Measurements from ENCODE around the gene IVD.

DNA sequence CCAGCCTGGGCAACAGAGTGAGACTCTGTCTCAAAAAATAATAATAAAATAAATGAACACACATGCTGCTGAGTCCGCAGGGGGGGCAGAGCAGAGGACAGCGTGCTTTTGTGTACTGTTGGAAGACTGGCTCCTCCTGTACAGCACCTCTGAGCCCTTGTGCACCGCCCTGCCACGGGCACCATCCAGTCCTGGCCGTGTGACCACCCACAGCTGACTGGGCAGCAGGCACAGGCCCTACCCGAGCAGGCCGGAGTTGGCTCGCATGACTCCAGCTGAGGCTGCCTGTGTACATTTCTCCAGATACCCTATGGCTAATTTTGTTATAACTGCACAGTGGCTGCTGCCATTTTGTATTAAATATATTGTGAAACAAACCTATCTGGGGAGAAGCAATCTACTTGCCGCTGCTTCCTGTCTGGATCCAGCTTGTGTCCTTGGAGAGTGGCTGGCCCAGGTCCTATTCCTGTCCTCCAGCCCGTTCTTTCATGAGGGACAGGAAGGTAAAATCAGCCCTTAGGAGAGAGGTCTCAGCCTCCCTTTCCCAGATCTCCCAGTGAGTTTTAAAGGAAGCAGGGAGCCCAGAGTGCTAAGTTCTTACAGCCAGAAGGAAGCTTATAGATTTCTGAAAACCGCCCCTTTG, 14.6 kb downstream of the IVD start:
- TF ChIP-seq, protein P1, sequence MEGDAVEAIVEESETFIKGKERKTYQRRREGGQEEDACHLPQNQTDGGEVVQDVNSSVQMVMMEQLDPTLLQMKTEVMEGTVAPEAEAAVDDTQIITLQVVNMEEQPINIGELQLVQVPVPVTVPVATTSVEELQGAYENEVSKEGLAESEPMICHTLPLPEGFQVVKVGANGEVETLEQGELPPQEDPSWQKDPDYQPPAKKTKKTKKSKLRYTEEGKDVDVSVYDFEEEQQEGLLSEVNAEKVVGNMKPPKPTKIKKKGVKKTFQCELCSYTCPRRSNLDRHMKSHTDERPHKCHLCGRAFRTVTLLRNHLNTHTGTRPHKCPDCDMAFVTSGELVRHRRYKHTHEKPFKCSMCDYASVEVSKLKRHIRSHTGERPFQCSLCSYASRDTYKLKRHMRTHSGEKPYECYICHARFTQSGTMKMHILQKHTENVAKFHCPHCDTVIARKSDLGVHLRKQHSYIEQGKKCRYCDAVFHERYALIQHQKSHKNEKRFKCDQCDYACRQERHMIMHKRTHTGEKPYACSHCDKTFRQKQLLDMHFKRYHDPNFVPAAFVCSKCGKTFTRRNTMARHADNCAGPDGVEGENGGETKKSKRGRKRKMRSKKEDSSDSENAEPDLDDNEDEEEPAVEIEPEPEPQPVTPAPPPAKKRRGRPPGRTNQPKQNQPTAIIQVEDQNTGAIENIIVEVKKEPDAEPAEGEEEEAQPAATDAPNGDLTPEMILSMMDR (conservative IDR thresholded peaks at IDR 0.05; ENCODE audit: low read depth, low read length): no peak
- no peak for TF ChIP-seq RAD21 (IDR thresholded peaks at IDR 0.05; ENCODE audit: low read length)
- TF ChIP-seq POLR2A (IDR thresholded peaks at IDR 0.05; ENCODE audit: low read depth, low read length): no peak
- no peak for TF ChIP-seq RFX5 (IDR thresholded peaks at IDR 0.05; ENCODE audit: low read depth, low read length)
- no peak for TF ChIP-seq BHLHE40 (IDR thresholded peaks at IDR 0.05; ENCODE audit: low read depth, low read length)

All from IMR-90 (cell line).